ENCODE data around the gene HAND1.
"Not testable (repeated sequence)": the region's sequence is repeated elsewhere in the genome, so short reads cannot be mapped to it uniquely, and the experiment has no call there.

The HAND1 gene

GRCh38 chr5:154478224-154478565, at the start of gene HAND1:
TSS of gene HAND1 (minus strand) at chr5:154478227. CDS start at chr5:154478008, 219 bp downstream.
- no peak for DNase-seq (ENCODE audit: low read depth in 3 of 3)

DNA sequence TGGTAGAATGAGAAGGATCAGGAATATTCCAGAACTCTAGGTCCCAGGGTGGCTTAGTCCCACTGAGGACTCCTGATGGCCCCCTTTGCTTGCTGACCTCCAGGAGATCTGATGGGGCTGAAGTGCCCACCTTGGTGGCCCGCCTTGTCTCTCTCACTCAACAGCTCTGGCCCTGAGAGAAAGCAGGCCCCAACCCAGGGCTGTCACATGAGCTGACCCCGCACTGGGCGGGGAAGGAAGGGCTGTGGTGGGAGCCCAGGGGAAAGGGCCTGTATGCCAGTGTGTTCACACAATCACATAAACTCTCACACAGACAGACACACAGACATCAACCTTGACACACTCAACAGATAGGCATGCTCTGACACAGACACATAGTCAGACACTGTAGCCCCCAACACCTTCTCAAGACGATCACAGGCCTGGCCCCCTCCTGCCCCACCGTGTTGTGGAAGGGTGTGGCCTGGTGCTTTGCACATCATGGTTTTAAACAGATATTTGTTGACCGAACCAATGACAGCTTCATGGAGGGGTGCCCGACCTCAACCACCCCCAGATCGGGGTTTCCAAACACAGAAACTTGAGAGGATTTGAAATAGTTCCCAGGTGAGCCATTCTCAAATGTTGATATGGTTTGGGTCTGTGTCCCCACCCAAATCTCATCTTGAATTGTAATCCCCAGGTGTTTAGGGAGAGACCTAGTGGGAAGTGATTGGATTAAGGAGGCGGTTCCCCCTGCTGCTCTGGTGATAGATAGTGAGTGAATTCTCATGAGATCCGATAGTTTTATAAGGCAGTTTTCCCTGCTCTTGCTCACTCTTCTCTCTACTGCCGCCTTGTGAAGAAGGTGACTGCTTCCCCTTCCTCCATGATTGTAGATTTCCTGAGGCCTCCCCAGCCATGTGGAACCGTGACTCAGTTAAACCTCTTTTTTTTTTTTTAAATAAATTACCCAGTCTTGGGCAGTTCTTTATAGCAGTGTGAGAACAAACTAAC, 48.5 kb upstream of the HAND1 start:
- DNase-seq (ENCODE audit: low read depth in 3 of 3), result no peak

GRCh38 chr5:154524859-154525258, 46.8 kb upstream of the HAND1 start:
- no peak for DNase-seq (ENCODE audit: low read depth in 3 of 3)

GRCh38 chr5:154524181-154524580, 46.2 kb upstream of the HAND1 start:
- DNase-seq (ENCODE audit: low read depth in 3 of 3), result no peak

DNA sequence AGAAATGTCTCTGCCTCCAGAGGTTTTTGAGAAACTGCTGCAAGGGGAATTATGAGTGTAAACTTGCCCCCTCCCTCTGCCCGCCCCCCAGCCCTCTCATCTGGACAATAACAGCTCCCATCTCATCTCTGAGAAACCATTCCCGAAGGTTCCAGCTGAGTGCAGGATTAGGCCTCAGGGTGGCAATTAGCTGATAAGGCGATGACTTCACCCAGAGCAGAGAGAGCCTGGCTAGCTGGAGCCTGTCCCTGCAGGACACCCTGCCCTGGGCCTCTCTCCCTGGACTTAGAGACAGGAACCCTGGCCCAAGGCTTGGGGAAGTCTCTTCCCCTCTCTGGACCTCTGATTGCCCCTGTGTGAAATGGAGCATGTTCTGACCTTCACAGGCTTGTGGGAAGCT, 45.7 kb upstream of the HAND1 start:
- no peak for DNase-seq (ENCODE audit: low read depth in 3 of 3)

DNA sequence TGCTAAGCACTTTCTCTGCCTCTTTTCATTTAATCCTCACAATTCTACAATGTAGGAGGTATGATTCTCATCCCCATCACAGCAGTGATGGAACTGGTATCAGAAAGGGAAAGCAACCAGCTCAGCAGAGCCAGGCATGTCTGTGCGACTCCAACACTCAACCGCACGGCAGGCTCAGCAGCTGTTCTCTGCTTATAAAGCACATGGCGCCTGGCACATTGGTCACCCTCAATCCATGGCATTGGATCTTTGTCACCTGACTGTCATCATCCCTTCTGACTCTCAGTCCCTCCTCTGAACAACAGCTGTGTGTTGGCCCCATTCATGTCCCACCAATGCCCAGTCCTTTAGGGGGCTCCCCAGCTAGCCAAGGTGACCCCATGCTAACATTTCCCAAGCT, 45.1 kb upstream of the HAND1 start:
- no peak for DNase-seq (ENCODE audit: low read depth in 3 of 3)

DNA sequence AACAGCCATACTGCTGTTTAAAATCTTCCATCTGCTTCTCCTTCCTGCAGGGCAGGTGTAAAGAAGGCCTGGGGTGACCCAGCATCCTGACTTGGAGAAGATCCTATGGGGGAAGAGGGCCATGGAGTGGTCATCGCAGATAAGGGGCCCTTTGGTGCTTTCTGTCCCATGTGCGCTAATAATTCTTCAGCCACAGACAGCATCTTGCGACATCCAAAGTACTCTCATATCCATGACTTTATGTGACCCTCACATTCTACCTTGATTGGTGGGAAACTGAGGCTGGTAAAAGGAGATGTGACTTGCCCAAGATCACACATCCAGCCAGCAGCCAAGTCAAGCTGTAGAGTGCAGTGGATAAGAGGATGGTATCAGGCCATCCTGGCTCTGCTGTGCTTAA, 44.3 kb upstream of the HAND1 start:
- DNase-seq (ENCODE audit: low read depth in 3 of 3), result no peak

GRCh38 chr5:154521756-154522155, 43.7 kb upstream of the HAND1 start:
- DNase-seq (ENCODE audit: low read depth in 3 of 3), result no peak

DNA sequence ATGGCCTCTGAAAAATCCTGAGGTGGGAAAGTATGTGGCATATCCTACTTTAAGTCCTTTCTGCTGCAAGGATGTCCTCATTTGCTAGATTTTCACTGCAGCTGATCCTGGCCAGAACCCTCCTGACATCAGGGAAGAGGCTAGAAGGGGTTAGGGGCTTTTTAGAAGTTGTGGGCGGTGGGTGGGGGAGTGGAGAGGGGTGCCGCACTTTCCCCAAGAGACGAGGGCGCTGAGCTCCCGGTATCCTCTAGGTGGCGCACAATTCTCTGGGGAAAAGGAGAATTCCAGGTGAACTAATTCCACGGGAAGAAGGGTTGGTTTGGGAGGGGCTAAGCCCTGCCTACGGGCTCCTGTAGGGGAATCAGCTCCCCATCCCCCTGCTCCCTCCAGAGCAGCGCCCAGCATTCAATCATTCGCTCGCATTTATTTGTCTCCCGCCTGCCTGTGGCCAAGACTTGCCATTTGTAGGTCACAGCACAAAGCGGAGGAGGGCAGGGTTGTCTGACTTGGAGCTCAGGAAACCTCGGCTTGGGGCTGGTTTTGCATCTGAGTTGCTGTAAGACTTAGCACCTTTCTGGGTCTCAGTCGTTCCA, 42.9 kb upstream of the HAND1 start:
- no peak for DNase-seq (ENCODE audit: low read depth in 3 of 3)

- no peak for DNase-seq (ENCODE audit: low read depth in 3 of 3)
Measured at GRCh38 chr5:154519359-154519758, 41.3 kb upstream of the HAND1 start.

- no peak for DNase-seq (ENCODE audit: low read depth in 3 of 3)
Measured at GRCh38 chr5:154518438-154518867, 40.4 kb upstream of the HAND1 start.

- DNase-seq (ENCODE audit: low read depth in 3 of 3), result no peak
Measured at GRCh38 chr5:154517810-154518437, 39.9 kb upstream of the HAND1 start.

- no peak for DNase-seq (ENCODE audit: low read depth in 3 of 3)
Measured at GRCh38 chr5:154517181-154517580, 39.2 kb upstream of the HAND1 start.

DNA sequence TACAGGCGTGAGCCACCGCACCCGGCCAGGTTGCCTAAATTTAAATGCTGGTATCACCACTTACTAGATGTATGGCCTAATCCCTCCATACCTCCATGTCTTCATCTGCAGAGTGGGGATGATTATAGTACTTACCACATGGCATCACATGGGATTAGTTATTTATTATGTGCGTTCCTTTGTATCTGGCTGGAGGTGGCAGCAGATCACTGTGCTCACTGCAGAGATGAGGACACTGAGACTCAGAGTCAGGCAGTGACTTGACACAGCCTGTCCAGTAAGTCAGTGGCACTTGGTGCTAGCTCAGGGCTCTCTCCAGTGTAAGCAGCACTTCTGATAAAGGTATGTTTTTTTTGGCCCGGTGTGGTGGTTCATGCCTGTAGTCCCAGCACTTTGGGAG, 38.4 kb upstream of the HAND1 start:
- DNase-seq (ENCODE audit: low read depth in 3 of 3), result no peak

- DNase-seq (ENCODE audit: low read depth in 3 of 3), result not testable (repeated sequence)
Measured at GRCh38 chr5:154515488-154515887, 37.5 kb upstream of the HAND1 start.

- no peak for DNase-seq (ENCODE audit: low read depth in 3 of 3)
Measured at GRCh38 chr5:154514331-154514730, 36.3 kb upstream of the HAND1 start.

DNA sequence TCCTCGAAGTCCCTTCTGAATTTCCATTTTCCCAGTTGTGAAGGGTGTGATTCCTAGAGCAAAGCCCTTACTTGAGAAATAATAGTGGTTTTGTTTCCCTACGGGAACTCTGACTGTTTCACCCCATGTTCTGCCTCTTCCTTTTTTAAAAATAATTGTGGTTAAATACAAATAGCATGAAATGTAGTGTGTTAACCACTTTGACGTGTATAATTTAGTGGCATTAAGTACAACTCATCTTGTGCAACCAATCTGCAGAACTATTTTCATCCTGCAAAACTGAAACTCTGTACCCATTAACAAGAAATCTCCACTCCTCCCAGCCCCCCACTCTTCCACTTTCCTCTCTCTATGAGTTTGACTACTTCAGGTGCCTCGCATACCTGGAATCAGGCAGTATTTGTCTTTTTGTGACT, 35.6 kb upstream of the HAND1 start:
- DNase-seq (ENCODE audit: low read depth in 3 of 3), result no peak

DNA sequence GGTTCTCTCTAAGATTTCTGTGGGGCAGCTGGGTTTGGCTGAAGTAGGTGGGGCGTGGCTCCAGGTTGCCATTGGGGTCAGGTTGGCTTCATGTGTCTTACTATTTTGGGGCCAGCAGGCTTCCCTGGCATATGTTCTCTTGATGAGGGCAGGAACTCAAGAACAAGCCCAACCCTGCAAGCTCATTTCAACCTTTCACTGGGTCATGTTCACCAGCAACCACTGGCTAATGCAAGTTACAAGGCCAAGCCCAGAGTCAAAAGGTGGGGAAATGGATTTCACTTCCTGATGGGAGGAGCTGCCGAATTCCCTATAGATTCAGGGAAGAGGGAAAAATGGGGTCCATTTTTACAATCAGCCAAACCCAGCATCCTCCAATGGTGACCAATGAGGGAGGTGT, 34.0 kb upstream of the HAND1 start:
- no peak for DNase-seq (ENCODE audit: low read depth in 3 of 3)

DNA sequence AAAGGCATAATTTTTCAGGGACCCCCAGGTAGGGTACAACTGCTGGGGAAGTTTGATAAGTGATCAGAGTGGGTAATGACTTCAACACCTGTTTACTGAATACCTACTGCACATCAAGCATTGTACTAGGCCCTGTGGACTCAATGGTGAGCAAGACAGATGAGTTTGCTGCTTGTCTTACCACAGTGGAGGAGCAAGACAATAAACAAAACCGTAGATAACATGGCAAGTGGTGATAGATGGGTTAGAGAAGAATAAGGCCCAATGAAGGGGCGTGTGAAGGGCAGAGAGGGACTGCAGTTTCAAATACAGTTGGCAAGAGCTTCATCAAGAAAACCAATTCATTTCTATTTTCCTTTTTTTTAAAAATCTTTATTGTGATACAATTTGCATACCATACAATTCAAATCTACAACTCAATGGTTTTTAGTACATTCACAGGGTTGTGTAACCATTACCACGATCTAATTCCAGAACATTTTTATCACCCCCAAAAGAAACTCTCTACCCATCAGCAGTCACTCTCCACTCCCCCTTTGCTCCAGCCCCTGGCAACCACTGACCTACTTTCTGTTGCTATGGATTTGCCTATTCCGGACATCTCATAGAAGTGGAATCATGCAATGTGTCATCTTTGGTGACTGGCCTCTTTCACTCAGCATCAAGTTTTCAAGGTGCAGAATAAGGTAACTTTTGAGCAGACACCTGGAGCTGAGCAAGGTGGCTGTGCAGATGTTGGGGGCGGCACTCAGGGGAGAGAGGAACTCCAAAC, 31.9 kb upstream of the HAND1 start:
- no peak for DNase-seq (ENCODE audit: low read depth in 3 of 3)

- no peak for DNase-seq (ENCODE audit: low read depth in 3 of 3)
Measured at GRCh38 chr5:154508114-154508513, 30.1 kb upstream of the HAND1 start.

- no peak for DNase-seq (ENCODE audit: low read depth in 3 of 3)
Measured at GRCh38 chr5:154506716-154507080, 28.7 kb upstream of the HAND1 start.
